Stimulated activated CD4-positive, alpha-beta T cell treated with anti-CD3 and anti-CD28 coated beads, Interleukin-2, amount 100 ng/mL, for 24 hours (primary cell): ENCODE data around the gene ATAD3A.
A peak's percentile ranks its signal among the peaks of the same experiment; 100 is the strongest.
"Not testable (repeated sequence)": the region's sequence is repeated elsewhere in the genome, so short reads cannot be mapped to it uniquely, and the experiment has no call there.

Experiments
- DNase-seq, 2 donors: peaks; one replicate each; pipeline ENCODE4 v3.0.0-alpha.2; 2020

The ATAD3A gene

DNA sequence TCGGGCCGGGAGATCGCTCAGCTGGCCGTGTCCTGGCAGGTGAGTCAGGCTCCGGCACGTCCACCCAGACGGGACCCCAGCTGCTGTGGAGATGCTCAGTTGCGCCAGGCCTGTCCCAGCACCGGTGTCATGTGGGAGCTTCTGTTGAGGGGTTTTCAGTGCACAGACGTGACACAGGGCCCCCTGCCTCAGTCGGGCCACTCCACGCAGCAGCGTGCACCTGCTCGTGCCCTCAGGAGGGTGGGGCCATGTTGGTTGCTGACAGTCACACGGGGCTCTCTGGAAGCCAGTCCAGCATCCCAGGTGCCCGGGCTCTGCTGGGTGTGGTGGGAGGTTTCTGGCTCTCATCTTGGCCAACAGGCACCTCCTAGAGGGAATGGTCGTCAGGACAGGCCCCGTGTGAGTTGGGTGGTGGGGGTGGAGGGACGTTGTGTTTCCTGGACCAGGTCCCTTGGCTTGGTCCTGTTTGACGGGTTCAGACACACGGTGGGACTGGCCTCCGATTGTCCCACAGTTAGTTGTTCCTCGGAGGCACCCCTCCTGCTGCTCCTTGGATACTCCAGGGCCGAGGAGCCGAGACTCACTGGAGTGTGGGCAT, 21.2 kb upstream of the ATAD3A start:
- DNase-seq, result no peak

DNA sequence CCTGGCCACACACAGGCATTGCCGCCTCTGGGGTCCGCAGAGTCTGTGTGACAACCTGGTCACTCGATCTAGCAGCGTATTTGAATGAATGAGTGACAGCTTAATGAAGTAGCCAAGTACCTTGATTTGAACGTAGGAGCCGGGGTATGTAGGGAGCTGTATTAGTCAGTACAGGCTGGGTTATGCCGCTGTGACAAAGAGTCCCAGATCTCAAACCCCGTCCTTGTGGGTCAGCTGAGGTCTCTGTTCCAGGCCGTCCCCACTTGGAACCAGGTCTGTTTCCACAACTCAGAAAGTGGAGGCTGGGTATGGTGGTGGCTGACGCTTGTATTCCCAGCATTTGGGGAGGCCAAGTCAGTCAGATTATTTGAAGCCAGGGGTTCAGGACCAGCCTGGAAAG, 20.4 kb upstream of the ATAD3A start:
- no peak for DNase-seq

DNA sequence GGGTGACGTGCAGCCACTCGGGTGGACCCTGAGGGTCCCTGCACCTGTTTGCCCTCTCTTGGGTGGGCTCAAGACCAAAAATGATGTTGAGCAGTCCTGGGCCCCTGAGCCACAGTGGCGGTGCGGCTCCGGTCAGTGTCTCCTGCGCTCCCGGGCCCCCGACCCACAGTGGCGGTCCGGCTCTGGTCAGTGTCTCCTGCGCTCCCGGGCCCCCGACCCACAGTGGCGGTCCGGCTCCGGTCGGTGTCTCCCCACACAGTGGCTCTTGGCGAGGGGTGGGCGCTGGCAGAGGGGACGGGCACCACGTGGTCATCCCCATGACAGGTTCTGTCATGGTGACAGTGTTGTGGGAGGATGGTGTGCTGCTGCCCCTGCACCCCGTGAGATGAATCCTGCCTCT, 17.7 kb upstream of the ATAD3A start:
- not testable (repeated sequence) for DNase-seq

DNA sequence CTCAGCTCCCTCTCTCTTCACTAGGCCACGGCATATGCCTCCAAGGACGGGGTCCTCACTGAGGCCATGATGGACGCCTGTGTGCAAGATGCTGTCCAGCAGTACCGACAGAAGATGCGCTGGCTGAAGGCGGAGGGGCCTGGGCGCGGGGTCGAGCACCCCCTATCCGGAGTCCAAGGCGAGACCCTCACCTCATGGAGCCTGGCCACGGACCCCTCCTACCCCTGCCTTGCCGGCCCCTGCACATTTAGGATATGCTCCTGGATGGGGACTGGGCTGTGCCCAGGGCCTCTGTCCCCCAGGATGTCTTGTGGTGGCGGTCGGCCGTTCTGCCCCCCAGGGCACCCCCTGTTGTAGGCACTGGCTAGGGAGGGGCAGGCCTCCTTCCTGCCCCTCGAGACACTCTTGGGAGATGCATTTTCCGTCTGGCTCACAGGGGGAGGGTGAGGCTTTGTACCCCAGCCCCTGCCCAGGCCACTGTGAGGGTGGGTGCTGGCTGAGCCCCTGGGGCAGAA, 16.4 kb upstream of the ATAD3A start:
- DNase-seq, result not testable (repeated sequence)

DNA sequence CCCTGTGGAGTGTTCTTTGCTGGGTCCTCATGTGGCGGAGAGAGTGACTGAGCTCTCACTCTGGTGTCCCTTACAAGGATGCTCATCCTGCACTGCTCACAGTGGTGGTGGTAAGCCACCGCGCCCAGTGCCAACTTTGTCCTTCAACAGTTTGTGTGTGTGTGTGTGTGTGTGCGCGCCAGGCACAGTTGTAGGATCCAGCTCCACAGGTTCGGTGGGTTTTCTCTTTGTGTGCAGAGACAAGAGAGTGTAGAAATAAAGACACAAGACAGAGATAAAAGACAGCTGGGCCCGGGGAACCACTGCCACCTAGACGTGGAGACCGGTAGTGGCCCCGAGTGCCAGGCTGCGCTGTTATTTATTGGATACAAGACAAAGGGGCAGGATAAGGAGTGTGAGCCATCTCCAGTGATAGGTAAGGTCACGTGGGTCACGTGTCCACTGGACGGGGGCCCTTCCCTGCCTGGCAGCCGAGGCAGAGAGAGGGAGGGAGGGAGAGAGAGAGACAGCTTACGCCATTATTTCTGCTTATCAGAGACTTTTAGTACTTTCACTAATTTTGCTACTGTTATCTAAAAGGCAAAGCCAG, 7.1 kb upstream of the ATAD3A start:
- DNase-seq, result peak; percentile 75 to 77

DNA sequence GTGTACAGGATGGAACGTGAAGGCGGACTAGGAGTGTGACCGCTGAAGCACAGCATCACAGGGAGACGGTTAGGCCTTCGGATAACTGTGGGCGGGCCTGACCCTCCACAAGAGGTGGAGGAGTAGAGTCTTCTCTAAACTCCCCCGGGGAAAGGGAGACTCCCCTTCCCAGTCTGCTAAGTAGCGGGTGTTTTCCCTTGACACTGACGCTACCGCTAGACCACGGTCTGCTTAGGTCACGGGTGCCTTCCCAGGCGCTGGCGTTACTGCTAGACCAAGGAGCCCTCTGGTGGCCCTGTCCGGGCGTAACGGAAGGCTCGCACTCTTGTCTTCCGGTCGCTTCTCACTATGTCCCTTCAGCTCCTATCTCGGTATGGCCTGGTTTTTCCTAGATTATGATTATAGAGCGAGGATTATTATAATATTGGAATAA, 6.6 kb upstream of the ATAD3A start:
- DNase-seq, result peak; percentile 27 to 33

DNA sequence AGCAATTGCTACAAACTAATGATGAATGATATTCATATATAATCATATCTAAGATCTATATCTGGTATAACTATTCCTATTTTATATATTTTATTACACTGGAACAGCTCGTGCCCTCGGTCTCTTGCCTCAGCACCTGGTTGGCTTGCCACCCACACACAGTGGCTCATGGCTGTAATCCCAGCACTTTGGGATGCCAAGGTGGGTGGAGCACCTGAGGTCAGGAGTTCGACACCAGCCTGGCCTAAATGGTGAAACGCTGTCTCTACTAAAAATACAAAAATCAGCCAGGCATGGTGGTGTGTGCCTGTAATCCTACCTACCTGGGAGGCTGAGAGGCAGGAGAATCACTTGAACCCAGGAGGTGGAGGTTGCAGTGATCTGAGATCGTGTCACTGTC, 6.2 kb upstream of the ATAD3A start:
- DNase-seq, result not testable (repeated sequence)

DNA sequence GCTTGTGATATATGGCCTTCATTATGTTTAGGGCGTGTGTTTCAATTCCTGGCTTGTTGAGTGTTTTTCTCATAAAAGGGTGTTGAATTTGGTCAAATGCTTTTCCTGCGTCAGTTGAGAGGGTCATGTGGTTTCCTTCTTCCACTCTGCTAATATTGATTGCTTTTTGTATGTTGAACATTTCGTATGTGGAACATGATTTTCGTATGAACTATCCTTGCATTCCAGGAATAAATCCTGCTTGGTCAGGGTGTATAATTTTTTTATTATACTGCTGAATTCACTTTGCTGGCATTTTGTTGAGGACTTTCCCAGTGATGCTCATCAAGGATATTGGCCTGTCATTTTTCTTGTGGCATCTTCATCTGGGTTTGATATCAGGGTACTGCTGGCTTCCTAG, 4.7 kb upstream of the ATAD3A start:
- no peak for DNase-seq

DNA sequence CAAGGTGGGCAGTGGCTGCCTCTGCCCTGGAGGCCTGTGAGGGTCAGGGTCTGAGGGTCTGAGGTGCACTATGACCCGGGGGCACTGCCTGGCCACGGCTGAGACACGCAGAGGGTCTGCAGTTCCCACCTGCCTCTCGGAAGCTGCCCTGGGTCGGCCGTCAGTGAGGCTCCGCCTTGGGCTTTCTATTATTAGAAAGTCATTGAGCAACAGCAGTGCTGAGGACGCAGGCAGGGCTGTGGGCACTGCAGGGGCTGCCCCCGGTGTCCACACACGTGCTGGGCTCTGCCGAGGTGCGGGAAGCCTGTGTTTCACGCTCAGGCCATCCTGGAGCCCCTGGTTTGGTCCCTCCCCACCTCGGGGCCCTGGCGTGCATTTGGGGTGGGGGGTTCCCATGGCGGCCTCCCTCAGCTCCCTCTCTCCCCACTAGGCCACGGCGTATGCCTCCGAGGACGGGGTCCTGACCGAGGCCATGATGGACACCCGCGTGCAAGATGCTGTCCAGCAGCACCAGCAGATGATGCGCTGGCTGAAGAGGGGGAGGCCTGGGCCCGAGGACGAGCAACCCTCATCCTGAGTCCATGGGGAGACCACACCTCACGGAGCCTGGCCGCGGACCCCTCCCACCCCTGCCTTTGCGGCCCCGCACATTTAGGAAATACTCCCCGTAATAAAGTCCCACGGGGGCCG, 3.0 kb upstream of the ATAD3A start:
- not testable (repeated sequence) for DNase-seq

DNA sequence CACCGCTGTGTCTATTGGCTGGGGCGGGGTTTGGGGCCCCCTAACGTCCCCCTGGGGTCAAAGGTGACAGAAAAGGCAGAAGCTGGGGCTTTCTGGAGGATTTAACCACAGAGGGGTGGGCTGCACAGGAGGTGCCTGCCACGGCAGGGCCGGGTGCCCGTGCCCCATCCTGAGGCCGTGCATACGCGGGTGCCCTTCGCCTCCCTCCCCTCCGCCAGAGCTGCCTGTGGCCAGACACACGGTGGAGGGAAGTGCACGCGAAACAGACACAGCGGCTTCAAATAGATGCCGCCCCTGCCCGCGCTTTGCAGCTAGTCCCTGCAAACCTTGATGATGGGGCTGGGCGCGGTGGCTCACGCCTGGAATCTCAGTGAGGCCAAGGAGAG, 2.5 kb upstream of the ATAD3A start:
- DNase-seq, result not testable (repeated sequence)

DNA sequence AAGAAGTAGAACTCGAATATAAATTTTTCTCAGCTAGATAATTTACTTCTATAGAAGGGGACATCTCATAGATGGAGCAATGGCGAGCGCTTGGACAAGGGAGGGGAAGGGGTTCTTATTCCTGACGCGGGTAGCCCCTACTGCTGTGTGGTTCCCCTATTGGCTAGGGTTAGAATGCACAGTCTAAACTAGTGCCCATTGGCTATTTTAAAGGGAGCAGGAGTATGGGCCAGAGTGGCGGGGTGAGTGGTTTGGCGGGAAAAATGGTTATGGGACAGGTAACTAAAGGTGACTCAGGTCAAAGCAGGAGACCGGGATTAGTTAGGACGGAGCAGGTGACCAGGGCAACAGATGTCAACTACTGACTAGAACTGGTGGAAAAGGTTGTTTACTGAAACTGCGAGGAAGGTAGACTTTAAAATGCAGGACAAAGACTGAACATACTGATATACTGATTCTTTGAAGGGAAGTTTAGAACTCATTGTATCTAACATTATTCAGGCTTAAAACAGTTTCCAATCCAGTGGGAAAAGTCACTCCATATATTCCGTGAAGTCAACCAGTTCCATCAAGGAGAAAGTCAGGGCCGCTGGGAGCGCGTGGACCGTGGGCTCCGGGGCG, 940 bp upstream of the ATAD3A start:
- peak in 1 of 2 donors; percentile 26 for DNase-seq

DNA sequence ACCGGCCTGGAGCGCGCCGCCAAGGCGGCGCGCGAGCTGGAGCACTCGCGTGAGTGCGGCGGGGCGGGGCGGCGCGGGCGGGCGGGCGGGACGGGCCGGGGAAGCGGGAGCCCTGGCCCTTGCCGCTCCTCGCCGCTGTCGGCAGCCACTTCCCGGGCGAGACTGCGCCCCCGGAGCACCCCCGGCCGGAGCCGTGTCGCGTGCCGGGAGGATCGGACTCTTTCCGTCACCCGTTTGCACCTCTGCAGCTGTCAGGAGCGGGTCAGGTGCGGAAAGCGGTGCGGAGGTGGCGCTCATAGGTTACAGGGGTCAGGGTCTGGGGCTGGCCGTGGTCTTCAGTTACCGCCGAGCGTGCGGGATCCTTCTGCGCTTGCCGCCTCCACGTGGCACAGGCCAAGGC, 463 bp downstream of the ATAD3A start:
- peak; percentile 25 to 27 for DNase-seq

DNA sequence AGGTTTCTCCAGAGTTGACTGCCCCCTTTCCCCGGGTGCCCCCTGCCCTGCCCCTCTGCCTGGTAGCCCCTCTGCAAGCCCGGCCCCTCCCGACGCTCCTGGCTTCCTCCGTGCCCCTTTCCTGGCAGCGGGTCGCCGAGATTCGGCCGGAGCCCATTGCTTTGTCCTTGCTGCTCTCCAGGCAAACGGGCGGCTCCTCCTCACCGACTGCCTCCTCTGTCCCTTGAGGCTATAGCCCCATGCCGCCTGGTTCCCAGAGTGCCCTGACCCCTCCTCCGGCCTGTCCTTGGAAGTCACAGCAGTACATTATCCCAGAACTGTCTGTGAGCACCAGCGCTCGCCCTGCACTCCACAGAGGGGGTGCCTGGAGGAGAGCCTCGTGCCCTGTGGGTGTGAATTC, 1.7 kb downstream of the ATAD3A start:
- DNase-seq, result not testable (repeated sequence)

DNA sequence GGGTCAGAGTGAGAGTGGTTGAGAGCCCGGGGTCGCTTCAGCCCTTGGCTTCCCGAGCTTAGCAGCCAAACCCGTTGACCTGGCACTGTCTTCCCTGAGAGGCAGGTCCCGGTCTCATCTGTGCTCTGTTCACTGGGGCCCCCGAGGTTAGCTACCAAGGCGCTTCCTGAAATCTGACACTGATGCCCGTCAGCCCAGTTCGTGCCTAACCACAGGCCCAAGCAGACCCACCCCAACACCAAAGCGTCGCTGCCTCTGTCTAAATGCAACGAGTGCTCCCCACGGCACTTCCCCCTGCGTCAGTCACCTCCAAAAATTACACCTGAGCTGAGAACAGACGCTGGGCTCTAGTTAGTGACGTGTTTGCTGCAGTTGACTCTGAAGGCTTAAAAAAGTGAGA, 2.4 kb downstream of the ATAD3A start:
- not testable (repeated sequence) for DNase-seq

DNA sequence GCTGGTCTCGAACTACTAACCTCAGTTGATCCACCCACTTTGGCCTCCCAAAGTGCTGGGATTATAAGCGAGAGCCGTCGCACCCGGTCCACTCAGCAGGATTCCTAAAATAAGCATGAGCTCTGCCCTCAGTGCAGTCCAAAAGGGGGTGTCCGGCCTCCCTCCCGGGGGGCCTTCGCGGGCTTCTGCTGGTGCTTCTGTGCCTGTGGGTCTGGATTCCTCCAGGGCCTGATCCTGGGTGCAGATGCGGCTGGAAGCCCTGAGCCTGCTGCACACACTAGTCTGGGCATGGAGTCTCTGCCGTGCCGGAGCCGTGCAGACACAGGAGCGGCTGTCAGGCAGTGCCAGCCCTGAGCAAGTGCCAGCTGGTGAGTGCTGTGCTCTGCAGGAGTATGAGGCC, 5.0 kb downstream of the ATAD3A start:
- DNase-seq, result not testable (repeated sequence)

DNA sequence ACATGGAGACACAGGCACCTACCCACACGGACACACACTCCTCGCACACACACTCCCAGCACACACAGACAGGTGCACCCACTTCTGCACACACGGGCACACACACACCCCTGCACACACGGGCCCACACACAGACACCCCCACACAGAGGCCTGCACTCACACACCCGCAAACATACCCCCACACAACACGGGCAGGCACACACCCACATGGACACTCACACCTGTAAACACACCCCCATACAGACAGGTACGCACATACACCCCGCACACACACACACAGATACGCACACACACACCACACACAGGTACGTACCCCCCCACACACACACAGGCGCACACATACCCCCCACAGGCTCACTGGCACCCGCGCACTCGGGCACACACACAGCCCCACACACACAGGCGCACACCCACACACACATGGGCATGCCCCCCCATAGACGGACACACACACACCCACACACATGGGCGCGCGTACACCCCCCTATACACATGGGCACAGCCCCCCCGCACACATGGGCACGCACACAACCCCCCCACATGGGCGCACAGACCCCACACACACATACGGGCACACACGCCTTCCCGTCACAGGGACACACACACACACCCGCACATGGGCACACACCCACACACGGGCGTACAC, 6.1 kb downstream of the ATAD3A start:
- no peak for DNase-seq

DNA sequence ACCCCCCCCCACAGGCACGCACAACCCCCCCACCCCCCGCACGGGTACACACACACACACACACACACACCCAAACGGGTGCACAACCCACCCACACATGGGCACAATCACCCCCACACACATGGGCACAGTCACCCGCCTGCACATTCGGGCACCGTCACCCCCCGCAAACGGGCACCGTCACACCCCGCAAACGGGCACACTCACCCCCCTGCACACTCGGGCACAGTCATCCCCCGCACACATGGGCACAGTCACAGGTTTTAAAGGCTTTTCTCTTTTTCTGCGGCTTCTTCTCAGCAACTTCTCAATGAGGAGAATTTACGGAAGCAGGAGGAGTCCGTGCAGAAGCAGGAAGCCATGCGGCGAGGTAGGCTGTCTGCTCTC, 6.7 kb downstream of the ATAD3A start:
- not testable (repeated sequence) for DNase-seq

DNA sequence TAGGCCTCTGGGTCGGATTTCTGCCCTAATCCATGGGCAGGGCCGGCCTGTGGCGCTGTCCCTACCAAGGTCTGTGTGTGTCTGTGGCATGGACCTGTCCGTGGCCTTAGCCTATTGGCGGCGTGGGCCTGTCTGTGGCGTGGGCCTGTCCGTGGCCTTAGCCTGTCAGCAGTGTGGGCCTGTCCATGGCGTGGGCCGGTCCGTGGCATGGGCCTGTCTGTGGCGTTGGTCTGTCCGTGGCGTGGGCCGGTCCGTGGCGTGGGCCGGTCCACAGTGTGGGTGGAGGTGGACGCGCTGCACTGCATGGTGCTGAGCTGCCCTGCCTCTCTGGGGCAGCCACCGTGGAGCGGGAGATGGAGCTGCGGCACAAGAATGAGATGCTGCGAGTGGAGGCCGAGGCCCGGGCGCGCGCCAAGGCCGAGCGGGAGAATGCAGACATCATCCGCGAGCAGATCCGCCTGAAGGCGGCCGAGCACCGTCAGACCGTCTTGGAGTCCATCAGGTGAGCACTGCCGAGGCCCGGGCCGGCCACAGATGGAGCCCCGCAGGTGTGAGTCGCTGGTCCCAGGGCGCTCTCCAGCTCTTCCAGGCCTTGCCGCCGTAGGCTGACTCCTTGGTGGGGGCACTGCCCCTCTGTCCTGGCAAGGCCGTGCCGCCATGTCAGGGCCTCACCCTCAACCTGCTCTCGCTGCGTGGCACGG, 8.0 kb downstream of the ATAD3A start:
- not testable (repeated sequence) for DNase-seq

DNA sequence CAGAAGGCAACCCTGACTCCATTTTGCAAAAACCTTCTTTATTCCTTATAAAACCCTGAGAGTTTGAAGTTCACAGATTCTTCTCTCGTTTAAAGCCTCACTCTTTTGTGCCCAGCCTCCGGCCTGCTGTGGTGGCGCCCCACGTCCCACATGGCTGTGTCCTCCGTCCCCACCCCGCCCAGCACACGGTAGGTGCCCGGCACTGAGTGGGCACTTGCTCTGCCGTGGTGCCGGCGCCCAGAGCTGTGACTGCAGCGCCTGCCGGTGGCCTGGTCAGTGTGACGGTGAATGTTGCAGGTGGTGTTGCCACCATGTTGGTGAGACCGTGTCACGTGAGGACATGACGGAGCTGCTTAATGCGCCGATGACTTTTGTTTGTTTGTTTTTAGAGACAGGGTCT, 9.4 kb downstream of the ATAD3A start:
- DNase-seq, result no peak

DNA sequence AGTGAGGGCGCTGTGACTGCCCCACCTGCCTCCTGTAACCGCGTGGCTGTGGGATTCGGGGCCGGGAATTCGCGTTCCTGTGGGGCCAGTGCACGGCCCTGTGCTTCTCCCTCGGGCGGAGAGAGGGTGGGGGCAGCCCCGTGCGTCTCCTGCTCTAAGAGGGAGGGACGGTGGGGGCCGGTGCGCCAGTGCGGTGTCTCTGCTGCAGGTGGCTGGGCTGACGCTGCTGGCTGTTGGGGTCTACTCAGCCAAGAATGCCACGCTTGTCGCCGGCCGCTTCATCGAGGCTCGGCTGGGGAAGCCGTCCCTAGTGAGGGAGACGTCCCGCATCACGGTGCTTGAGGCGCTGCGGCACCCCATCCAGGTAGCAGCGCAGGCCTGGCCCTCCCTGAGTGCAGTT, 10.6 kb downstream of the ATAD3A start:
- DNase-seq, result not testable (repeated sequence)

DNA sequence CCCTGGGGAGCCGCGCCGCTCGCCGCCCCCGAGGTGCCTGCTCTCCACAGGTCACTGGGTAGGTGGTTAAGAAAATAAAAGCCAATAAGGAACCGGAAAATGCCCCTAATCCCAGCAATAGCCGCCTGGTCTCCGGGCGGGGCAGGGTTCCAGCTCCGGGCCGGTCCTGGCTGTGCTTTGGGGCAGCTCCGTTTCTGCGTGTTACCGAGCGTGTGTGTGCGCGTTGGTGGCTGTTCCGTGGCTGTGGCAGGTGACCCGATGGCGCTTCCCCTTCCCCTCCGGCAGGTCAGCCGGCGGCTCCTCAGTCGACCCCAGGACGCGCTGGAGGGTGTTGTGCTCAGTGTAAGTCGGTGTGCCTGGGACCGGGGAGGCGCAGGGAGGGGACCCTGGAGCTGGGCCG, 11.3 kb downstream of the ATAD3A start:
- DNase-seq, result not testable (repeated sequence)

DNA sequence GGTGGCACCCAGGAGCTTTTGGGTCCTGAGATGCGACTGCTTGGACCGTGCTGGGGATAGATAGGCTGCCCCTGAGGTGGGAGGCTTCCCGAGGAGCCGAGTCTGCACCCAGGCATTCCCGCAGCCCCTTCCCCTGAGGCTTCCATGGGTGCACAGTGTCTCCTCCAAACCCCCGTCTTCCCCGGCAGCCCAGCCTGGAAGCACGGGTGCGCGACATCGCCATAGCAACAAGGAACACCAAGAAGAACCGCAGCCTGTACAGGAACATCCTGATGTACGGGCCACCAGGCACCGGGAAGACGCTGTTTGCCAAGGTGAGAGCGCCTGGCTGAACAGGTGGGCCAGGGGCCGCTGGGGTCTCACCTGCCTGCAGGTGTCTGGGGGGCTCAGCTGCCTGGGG, 11.7 kb downstream of the ATAD3A start:
- DNase-seq, result not testable (repeated sequence)
